ENCODE data around the gene FAM200B. TPM values are rescaled to one million over a fixed set of nuclear protein-coding genes. Genes with fewer than 3 reads are reported as not detected.
A peak's percentile ranks its signal among the peaks of the same experiment; 100 is the strongest.
"Not testable (repeated sequence)": the region's sequence is repeated elsewhere in the genome, so short reads cannot be mapped to it uniquely, and the experiment has no call there.

Gene FAM200B
- total RNA-seq, 1 experiment from 2014 or later, result 11.2 TPM

- no peak for DNase-seq (ENCODE audit: low spot score)
These were observed 14.1 kb downstream of the FAM200B start for GRCh38 chr4:15695729-15696128.

DNA sequence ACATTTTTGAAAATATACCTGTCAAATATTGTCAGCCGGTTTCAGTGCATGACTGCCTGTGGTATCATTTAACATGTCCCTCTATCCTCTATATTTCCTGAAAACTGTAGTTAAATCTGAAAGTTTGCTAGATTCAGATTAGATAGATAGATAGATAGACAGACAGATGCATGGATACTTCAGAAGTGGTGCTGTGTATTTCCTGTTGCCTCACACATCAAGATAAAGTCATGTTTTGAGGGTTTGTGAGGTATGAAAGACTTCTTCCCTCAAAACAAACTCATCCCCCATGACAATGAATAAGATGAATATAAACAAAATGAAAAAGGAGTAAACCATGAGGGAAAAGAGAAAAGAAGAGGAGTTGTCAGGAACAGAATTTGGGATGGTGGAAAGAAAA lies 15.2 kb downstream of the FAM200B start:
- DNase-seq (ENCODE audit: low spot score), result no peak

GRCh38 chr4:15702941-15703403 lies 21.3 kb downstream of the FAM200B start, which contains the start of gene BST1:
Gene BST1, plus strand, starts transcription at chr4:15703065. Its CDS starts 80 bp downstream, at chr4:15703145.
- no peak for DNase-seq (ENCODE audit: low spot score)

- DNase-seq (ENCODE audit: low spot score), result no peak
These were observed 21.8 kb downstream of the FAM200B start for GRCh38 chr4:15703439-15703838.

GRCh38 chr4:15704129-15704528 lies 22.5 kb downstream of the FAM200B start:
- DNase-seq (ENCODE audit: low spot score), result no peak

DNA sequence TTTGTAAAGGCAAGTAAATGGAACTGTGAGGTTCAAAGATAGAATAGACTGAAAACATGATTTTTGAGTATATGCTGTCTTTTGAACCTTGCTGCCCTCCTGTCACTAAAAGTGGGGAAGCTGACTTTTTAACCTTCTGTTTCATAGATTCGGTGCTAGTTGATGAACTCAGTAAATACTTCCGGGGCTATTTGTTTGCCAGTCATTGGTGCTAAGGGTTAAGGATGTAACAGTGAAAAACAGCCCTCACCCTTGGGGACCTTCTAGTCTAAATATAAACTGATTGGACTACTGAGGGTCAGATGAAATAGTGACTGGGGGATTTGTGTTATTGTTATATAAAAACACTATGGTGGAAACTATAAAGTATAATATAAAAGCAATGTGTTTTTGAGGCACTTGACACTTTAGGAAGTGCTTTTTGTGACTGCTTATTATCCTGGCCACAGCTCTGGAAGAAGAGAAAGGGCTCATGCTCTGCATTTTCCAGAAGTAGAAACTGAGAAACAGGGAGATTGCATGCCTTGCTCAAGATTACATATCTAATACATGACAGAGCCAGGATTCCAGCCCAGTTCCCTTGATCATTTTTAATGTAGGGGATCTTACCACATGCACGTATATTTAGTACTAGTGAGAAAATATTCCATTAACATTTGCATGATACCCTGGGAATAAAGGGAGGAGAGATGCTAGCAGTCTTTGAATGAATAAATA lies 25.2 kb downstream of the FAM200B start:
- DNase-seq (ENCODE audit: low spot score), result no peak

GRCh38 chr4:15707363-15707715 lies 25.7 kb downstream of the FAM200B start:
- no peak for DNase-seq (ENCODE audit: low spot score)

DNA sequence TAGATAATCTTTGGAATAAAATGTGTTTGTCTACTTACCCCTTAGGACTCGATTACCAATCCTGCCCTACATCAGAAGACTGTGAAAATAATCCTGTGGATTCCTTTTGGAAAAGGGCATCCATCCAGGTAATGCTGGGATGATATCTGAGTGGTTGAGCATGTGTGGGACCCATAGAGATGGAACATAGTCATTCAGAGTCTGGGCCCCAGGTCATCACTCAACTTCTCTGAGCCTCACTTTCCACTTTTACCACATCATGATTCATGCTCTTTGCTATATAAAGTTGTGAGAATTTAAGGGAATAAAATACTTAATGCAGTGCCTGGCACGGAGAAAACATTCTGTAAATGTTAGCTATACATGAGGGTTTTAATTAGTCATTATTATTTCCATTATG lies 30.1 kb downstream of the FAM200B start:
- DNase-seq (ENCODE audit: low spot score), result no peak

GRCh38 chr4:15712214-15712613 lies 30.6 kb downstream of the FAM200B start:
- no peak for DNase-seq (ENCODE audit: low spot score)

DNA sequence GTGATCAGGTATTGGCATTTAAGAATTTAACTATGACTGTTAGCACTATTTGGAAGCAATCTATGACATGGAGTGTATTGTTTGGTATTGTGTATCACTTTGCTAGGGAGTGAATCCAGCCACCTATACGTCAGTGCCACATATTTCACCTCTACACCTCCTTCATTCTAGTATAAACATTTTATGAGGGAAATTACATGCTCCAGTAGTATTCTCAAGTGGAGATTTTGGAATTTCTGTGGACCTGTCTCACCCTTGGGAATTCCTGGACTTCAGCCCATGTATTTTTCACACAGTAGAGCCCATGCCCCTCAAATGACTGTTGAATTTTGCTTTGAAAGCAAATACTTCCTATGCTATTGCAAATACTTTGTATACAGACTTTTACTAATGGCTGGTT lies 32.5 kb downstream of the FAM200B start:
- no peak for DNase-seq (ENCODE audit: low spot score)

- DNase-seq (ENCODE audit: low spot score), result no peak
These were observed 33.2 kb downstream of the FAM200B start for GRCh38 chr4:15714646-15715435.

DNA sequence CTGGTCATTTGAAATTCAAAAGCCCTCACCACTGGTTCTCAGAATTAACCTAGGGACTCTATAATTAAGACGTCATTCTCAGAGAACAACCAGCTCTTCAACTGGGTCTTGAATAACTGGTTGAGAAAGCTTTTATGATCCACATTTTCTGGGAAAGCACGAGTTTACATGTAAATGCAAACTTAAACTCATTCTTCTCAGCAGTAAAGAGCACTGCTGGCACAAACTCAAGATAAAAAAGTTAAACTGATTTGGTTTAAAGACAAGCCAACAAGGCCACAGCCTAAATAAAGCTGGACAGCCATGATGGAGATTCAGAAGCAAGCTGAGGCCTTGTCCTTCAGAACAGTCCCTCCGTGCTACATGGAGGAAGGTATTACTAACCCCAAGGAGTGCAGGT lies 34.5 kb downstream of the FAM200B start:
- DNase-seq (ENCODE audit: low spot score), result no peak

- no peak for DNase-seq (ENCODE audit: low spot score)
These were observed 35.5 kb downstream of the FAM200B start for GRCh38 chr4:15717086-15717485.

GRCh38 chr4:15717657-15718416 lies 36.2 kb downstream of the FAM200B start:
- no peak for DNase-seq (ENCODE audit: low spot score)

DNA sequence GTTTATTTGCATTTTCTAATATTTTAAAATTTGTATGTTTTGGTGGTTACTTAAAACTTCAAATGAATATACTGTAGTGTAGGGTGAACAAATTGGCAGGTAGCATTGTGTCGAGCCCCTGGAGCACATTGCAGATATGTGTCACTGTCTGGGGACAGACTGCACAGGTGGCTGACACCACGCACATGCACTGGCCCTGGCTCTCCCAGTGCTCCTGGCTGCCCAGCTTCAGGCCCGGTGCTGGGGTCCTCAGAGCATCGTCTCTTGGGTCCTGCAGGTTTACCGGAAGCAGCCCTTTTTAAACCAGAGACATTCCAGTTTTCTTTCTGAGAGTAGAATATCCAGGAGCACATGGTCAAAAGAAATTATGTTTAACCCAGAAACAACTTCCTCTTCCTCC lies 36.8 kb downstream of the FAM200B start:
- no peak for DNase-seq (ENCODE audit: low spot score)

GRCh38 chr4:15718959-15719358 lies 37.3 kb downstream of the FAM200B start:
- DNase-seq (ENCODE audit: low spot score), result no peak

GRCh38 chr4:15719506-15719905 lies 37.9 kb downstream of the FAM200B start:
- no peak for DNase-seq (ENCODE audit: low spot score)

DNA sequence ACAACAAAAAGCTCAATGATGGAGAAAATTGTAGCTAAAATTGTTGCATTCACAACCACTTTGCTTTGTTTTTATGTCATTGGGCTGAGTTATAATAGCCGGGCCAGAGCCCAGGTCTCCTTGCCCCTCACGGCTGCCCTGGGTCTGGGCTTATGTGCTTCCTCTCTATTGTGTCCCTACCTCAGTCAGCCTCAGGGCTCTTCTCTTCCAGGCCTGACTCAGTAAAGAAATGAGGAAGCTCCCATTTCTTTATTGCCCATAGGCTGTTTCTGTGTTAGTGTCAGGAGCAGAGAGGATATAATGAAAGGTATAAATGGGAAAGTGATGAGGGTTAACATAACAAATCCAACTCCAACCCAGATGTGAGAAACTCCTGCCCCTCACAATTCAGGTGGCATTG lies 39.2 kb downstream of the FAM200B start:
- no peak for DNase-seq (ENCODE audit: low spot score)

DNA sequence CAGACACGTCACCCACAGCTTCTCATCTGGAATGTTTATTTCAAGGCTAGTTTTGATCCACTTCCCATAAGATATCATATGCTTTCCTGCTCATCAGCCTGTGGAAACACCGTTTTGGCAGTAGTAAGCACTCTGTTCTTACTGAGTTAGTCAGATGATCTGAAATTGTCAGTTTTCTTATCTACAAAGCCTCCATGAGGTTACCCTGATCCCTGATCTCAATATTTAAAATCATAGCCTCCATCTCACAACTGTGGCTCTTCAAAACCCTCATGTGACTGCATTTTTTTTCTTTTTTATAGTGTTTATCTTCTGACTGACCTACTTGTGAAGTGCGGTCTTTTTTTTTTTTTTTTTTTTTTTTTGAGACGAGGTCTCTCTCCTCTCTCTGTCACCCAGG lies 44.0 kb downstream of the FAM200B start:
- no peak for DNase-seq (ENCODE audit: low spot score)

GRCh38 chr4:15729910-15730533 lies 48.4 kb downstream of the FAM200B start:
- DNase-seq (ENCODE audit: low spot score), result peak; percentile 54

- DNase-seq (ENCODE audit: low spot score), result not testable (repeated sequence)
These were observed 51.4 kb downstream of the FAM200B start for GRCh38 chr4:15733061-15733460.

GRCh38 chr4:15735536-15735935 lies 53.9 kb downstream of the FAM200B start:
- DNase-seq (ENCODE audit: low spot score), result no peak
